ENCODE results near the gene FGF19. TPM values are rescaled to one million over a fixed set of nuclear protein-coding genes. Genes with fewer than 3 reads are reported as not detected.

The FGF19 gene
- polyA plus RNA-seq, 1 donor from 2014 or later, result 4.6 TPM

GRCh38 chr11:69682681-69683326 lies 21.0 kb downstream of the FGF19 start:
- TF ChIP-seq EZH2 (IDR thresholded peaks at IDR 0.05; ENCODE audit: borderline replicate concordance, insufficient read depth, low read length, poor library complexity, severe bottlenecking), result no peak
- no peak for TF ChIP-seq REST (IDR thresholded peaks at IDR 0.05; ENCODE audit: borderline replicate concordance)
- TF ChIP-seq POLR2AphosphoS5 (IDR thresholded peaks at IDR 0.05), result no peak
- TF ChIP-seq EP300 (conservative IDR thresholded peaks at IDR 0.05; ENCODE audit: poor library complexity, severe bottlenecking), result no peak
- TF ChIP-seq SMC3 (conservative IDR thresholded peaks at IDR 0.05; ENCODE audit: poor library complexity), result no peak
- TF ChIP-seq CTCF (IDR thresholded peaks at IDR 0.05; ENCODE audit: poor library complexity, severe bottlenecking), result no peak
- TF ChIP-seq RAD21 (conservative IDR thresholded peaks at IDR 0.05), result no peak
- TF ChIP-seq MXI1 (conservative IDR thresholded peaks at IDR 0.05; ENCODE audit: poor library complexity, severe bottlenecking), result no peak
- TF ChIP-seq TAF1 (IDR thresholded peaks at IDR 0.05; ENCODE audit: low read depth), result no peak
- H3K9ac ChIP-seq (ENCODE audit: low read length), result no peak overlapping the region
- no peaks in the 10 kb centered on the region for H3K9me3 ChIP-seq (ENCODE audit: low read length)
- no peaks in the 10 kb centered on the region for H4K20me1 ChIP-seq (ENCODE audit: insufficient read depth)
- no peak overlapping the region for H3K27ac ChIP-seq (ENCODE audit: low read length)
- H3K79me2 ChIP-seq (replicated peaks; ENCODE audit: insufficient read depth, low read length), result no peaks in the 10 kb centered on the region
- H3K4me3 ChIP-seq (ENCODE audit: low read length), result no peak overlapping the region
- H3K9me2 ChIP-seq (ENCODE audit: insufficient read depth, low read length), result no peaks in the 10 kb centered on the region
- no peaks in the 10 kb centered on the region for H3F3A ChIP-seq (ENCODE audit: insufficient read depth, low read length, poor library complexity, severe bottlenecking)
- H3K27me3 ChIP-seq (ENCODE audit: insufficient read depth, low read depth, low read length), result peaks cover 5% of the 10 kb centered on the region
- H3K4me2 ChIP-seq (ENCODE audit: low read length), result no peak overlapping the region
- H2AFZ ChIP-seq (ENCODE audit: low read depth, low read length), result no peak overlapping the region
- H3K36me3 ChIP-seq (ENCODE audit: insufficient read depth, low read length), result no peaks in the 10 kb centered on the region

GRCh38 chr11:69682221-69682620 lies 21.6 kb downstream of the FGF19 start:
- no peaks in the 10 kb centered on the region for H3K79me2 ChIP-seq (replicated peaks; ENCODE audit: insufficient read depth, low read length)
- no peak overlapping the region for H3K27ac ChIP-seq (ENCODE audit: low read length)
- no peak for TF ChIP-seq SMC3 (conservative IDR thresholded peaks at IDR 0.05; ENCODE audit: poor library complexity)
- no peak for TF ChIP-seq CTCF (IDR thresholded peaks at IDR 0.05; ENCODE audit: poor library complexity, severe bottlenecking)
- no peak for TF ChIP-seq EP300 (conservative IDR thresholded peaks at IDR 0.05; ENCODE audit: poor library complexity, severe bottlenecking)
- no peak for TF ChIP-seq POLR2AphosphoS5 (IDR thresholded peaks at IDR 0.05)
- no peak for TF ChIP-seq RAD21 (conservative IDR thresholded peaks at IDR 0.05)
- TF ChIP-seq EZH2 (IDR thresholded peaks at IDR 0.05; ENCODE audit: borderline replicate concordance, insufficient read depth, low read length, poor library complexity, severe bottlenecking), result no peak
- no peak for TF ChIP-seq TAF1 (IDR thresholded peaks at IDR 0.05; ENCODE audit: low read depth)
- no peak for TF ChIP-seq REST (IDR thresholded peaks at IDR 0.05; ENCODE audit: borderline replicate concordance)
- TF ChIP-seq MXI1 (conservative IDR thresholded peaks at IDR 0.05; ENCODE audit: poor library complexity, severe bottlenecking), result no peak

More at GRCh38 chr11:69682221-69682620, 21.6 kb downstream of the FGF19 start:
- no peak overlapping the region for H3K4me3 ChIP-seq (ENCODE audit: low read length)
- no peaks in the 10 kb centered on the region for H4K20me1 ChIP-seq (ENCODE audit: insufficient read depth)
- H2AFZ ChIP-seq (ENCODE audit: low read depth, low read length), result no peak overlapping the region
- H3K9ac ChIP-seq (ENCODE audit: low read length), result no peak overlapping the region
- peaks cover 5% of the 10 kb centered on the region for H3K27me3 ChIP-seq (ENCODE audit: insufficient read depth, low read depth, low read length)
- no peaks in the 10 kb centered on the region for H3K9me3 ChIP-seq (ENCODE audit: low read length)
- no peak overlapping the region for H3K4me2 ChIP-seq (ENCODE audit: low read length)
- no peaks in the 10 kb centered on the region for H3K36me3 ChIP-seq (ENCODE audit: insufficient read depth, low read length)
- H3F3A ChIP-seq (ENCODE audit: insufficient read depth, low read length, poor library complexity, severe bottlenecking), result no peaks in the 10 kb centered on the region
- H3K9me2 ChIP-seq (ENCODE audit: insufficient read depth, low read length), result no peaks in the 10 kb centered on the region
